Lung (tissue), 12 donors: ENCODE results near the gene HAUS5. TPM values are rescaled to one million over a fixed set of nuclear protein-coding genes. Genes with fewer than 3 reads are reported as not detected.

Source experiments
- ATAC-seq: fragments of 200-7000 bp; cut with Tn5 transposase; one replicate; pipeline ENCODE4 v1.9.1; 2020; ENCODE audit warnings: moderate number of reproducible peaks; ENCODE audit not compliant: insufficient read depth, low FRiP score
- DNase-seq, 3 donors: peaks; one replicate each; pipeline ENCODE4 v3.0.0-alpha.2; 2013 to 2017
- H3K27ac ChIP-seq, 2 donors: one replicate each; pipeline ENCODE4 v1.5.1; 2013; ENCODE audit warnings: mild to moderate bottlenecking in 2 of 2, moderate library complexity in 2 of 2, control low read depth in 1 of 2, inconsistent platforms in 1 of 2, low read depth in 1 of 2, low read length in 1 of 2
- H3K27me3 ChIP-seq, 3 donors: one replicate each; pipeline ENCODE4 v1.5.1; 2013; ENCODE audit warnings: low read length in 2 of 3; ENCODE audit not compliant: control insufficient read depth in 3 of 3, insufficient read depth in 3 of 3
- H3K36me3 ChIP-seq, 4 donors: one replicate each; pipeline ENCODE4 v1.5.1; 2013; ENCODE audit warnings: low read length in 4 of 4, mild to moderate bottlenecking in 1 of 4, moderate library complexity in 1 of 4; ENCODE audit not compliant: control insufficient read depth in 4 of 4, insufficient read depth in 4 of 4
- H3K4me1 ChIP-seq, 5 donors: one replicate each; pipeline ENCODE4 v1.5.1; 2013; ENCODE audit warnings: low read length in 5 of 5, mild to moderate bottlenecking in 2 of 5, moderate library complexity in 1 of 5; ENCODE audit not compliant: control insufficient read depth in 5 of 5, insufficient read depth in 5 of 5
- H3K4me3 ChIP-seq: one replicate; pipeline ENCODE4 v1.5.1; 2013; ENCODE audit warnings: mild to moderate bottlenecking, control low read depth, moderate library complexity
- H3K9ac ChIP-seq, 2 donors: one replicate each; pipeline ENCODE4 v1.5.1; 2013; ENCODE audit warnings: low read length in 2 of 2, control low read depth in 1 of 2; ENCODE audit not compliant: insufficient read depth in 1 of 2
- H3K9me3 ChIP-seq, 4 donors: one replicate each; pipeline ENCODE4 v1.5.1; 2013; ENCODE audit warnings: low read length in 3 of 4, mild to moderate bottlenecking in 1 of 4, moderate library complexity in 1 of 4; ENCODE audit not compliant: control insufficient read depth in 4 of 4, insufficient read depth in 3 of 4
- CTCF ChIP-seq: IDR thresholded peaks from 2 replicates; pipeline ENCODE4 v1.5.1; 2012; ENCODE audit warnings: mild to moderate bottlenecking; ENCODE audit errors: control extremely low read depth, extremely low read depth
- WGBS, 2 donors: extraction: QIAGEN DNeasy Blood & Tissue Kit; methylation state at CpG; one replicate each; pipeline ENCODE4 v1.1.7; 2013; 5-methylcytosine and 5-hydroxymethylcytosine counted together
- polyA plus RNA-seq, 2 donors: library from polyadenylated mRNA; stranded (reverse); fragments of 200-250 nt; gene quantifications; one replicate each; pipeline ENCODE4 v1.2.1, GENCODE V29; 2013
- total RNA-seq, 2 donors: library from RNA; depleted of rRNA in 1 of 2; stranded (reverse); fragments of >200 nt in 1 of 2; gene quantifications; one replicate each; pipeline ENCODE4 v1.2.1, GENCODE V29; 2014 to 2021
- donor health status: control.
- donor health status: control.
- donor health status: Bipolar disorder and iron deficiency.
- donor health status: healthy.
- donor health status: DM: yes; HTN: yes; CAD: no.

The HAUS5 gene
- total and polyA plus RNA-seq, 4 donors, result 6.0 to 16.5 (median 14.8) TPM

GRCh38 chr19:35656700-35657099 is 44.2 kb downstream of the HAUS5 start:
- no peak overlapping the region for H3K27ac ChIP-seq
- H3K36me3 ChIP-seq, result peaks cover 19 to 41% (median 27%) of the 10 kb centered on the region in 4 donors
- no peak overlapping the region for H3K9ac ChIP-seq
- no peaks in the 10 kb centered on the region for H3K4me1 ChIP-seq
- ATAC-seq (no peak), DNase-seq (no peak)
- WGBS, 2 donors, result 97% methylated on average over 6 of the region's 6 CpGs
- H3K27me3 ChIP-seq, result no peaks in the 10 kb centered on the region
- no peaks in the 10 kb centered on the region for H3K9me3 ChIP-seq
- H3K4me3 ChIP-seq, result no peak overlapping the region
- no peak for TF ChIP-seq CTCF

DNA sequence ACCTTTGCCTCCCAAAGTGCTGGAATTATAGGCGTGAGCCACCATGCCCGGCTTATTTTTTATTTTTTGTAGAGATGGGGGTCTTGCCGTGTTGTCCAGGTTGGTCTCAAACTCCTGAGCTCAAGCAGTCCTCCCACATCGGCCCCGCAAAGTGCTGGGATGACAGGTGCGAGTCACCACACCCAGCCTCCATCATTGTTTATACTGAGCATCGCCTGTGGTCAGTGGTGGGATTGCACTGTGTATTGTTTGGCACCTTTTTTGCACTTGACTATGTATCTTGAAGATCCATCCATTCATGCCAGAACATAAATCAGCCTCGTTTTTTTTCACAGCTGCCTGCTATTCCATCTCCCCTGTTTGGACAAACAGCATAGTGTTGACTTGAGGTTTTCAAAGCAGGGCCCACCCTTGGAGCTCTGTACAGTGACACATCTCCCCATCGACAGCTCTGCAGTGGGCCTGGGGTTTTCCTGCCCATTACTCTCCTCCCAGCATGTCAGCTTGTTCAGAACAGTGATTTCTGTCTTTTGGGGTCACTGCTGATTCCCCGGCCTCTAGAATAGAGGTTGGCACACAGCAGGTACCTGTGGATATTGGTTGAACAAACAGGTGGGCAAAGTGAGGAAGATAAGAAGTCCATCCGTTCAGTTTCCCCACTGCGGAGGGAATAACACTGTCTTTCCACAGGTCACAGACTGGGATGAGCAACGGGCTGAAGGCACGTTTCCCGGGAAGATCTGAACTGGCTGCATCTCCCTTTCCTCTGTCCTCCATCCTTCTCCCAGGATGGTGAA is 45.6 kb downstream of the HAUS5 start:
- H3K27ac ChIP-seq, result no peak overlapping the region
- 88 to 91% methylated on average over 15 of the region's 15 CpGs for WGBS, 2 donors
- ATAC-seq (no peak), DNase-seq (no peak)
- no peaks in the 10 kb centered on the region for H3K9me3 ChIP-seq
- peaks cover 24 to 37% (median 30%) of the 10 kb centered on the region in 4 donors for H3K36me3 ChIP-seq
- no peaks in the 10 kb centered on the region for H3K27me3 ChIP-seq
- TF ChIP-seq CTCF, result no peak
- no peaks in the 10 kb centered on the region for H3K4me1 ChIP-seq
- no peak overlapping the region for H3K4me3 ChIP-seq
- no peak overlapping the region for H3K9ac ChIP-seq

- no peaks in the 10 kb centered on the region for H3K4me1 ChIP-seq
- TF ChIP-seq CTCF, result no peak
Observed at GRCh38 chr19:35661995-35662340, 49.4 kb downstream of the HAUS5 start.

DNA sequence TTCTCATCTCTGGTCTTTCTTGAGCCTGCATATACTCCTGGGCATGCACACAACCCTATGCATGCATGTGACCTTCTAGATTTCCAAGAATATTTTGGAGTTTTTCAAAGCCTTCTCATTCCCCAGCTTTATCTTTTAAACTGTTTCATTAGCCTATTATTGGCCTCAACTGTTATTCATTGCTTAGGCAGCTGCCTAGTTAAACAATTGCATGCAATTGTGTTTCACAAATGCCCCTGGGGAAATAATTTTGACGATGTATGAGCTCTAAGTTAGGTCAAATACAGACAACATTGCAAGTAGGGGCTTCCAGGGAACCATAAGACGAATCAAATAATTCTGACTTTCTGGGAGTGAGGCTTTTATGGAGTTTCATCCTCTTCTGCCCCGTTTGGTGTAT is 51.4 kb downstream of the HAUS5 start:
- TF ChIP-seq CTCF, result no peak
- no peaks in the 10 kb centered on the region for H3K9me3 ChIP-seq
- H3K4me1 ChIP-seq, result no peaks in the 10 kb centered on the region
- ATAC-seq (no peak), DNase-seq (no peak)
- peaks cover 9 to 13% (median 10%) of the 10 kb centered on the region in 4 donors for H3K36me3 ChIP-seq
- no peaks in the 10 kb centered on the region for H3K27me3 ChIP-seq
- WGBS, 2 donors, result 88 to 95% methylated on average over 3 of the region's 3 CpGs
- H3K4me3 ChIP-seq, result no peak overlapping the region
- no peak overlapping the region for H3K9ac ChIP-seq
- H3K27ac ChIP-seq, result no peak overlapping the region

More at GRCh38 chr19:35661995-35662340, 49.4 kb downstream of the HAUS5 start:
- Histone ChIP-seq H3K9me3 (no peaks in the 10 kb centered on the region), H3K9ac (no peak overlapping the region), H3K27ac (no peak overlapping the region), H3K4me3 (no peak overlapping the region), H3K36me3 (peaks cover 18 to 23% (median 21%) of the 10 kb centered on the region in 4 donors), H3K27me3 (no peaks in the 10 kb centered on the region)
- 96 to 97% methylated on average over 6 of the region's 6 CpGs for WGBS, 2 donors
- DNase-seq (no peak), ATAC-seq (no peak)
